DOHH2 (cell line): ENCODE data around the gene GSK3A.
"Not testable (repeated sequence)": the region's sequence is repeated elsewhere in the genome, so short reads cannot be mapped to it uniquely, and the experiment has no call there.

ENCODE experiments used
- H3F3A ChIP-seq: fragments of 200-600 bp; sonication (generic), shearing (Covaris generic); 2 replicates; pipeline ENCODE4 v1.6.0; 2016; ENCODE audit warnings: antibody characterized with exemption, mild to moderate bottlenecking; ENCODE audit not compliant: control insufficient read depth, insufficient read depth
- H3K27ac ChIP-seq: fragments of 200-600 bp; sonication (generic); 2 replicates; pipeline ENCODE4 v1.5.1; 2014; ENCODE audit warnings: low read depth, mild to moderate bottlenecking, low read length, moderate library complexity
- H3K27me3 ChIP-seq: fragments of 200-600 bp; sonication (generic); 2 replicates; pipeline ENCODE4 v1.6.1; 2014; ENCODE audit warnings: mild to moderate bottlenecking, low read length, mixed read lengths; ENCODE audit not compliant: control insufficient read depth
- H3K36me3 ChIP-seq: fragments of 200-600 bp; sonication (generic); 2 replicates; pipeline ENCODE4 v1.6.1; 2014; ENCODE audit warnings: mild to moderate bottlenecking, low read length, moderate library complexity, mixed read lengths; ENCODE audit not compliant: control insufficient read depth
- H3K4me1 ChIP-seq: fragments of 200-600 bp; sonication (generic); 2 replicates; pipeline ENCODE4 v1.6.1; 2014; ENCODE audit warnings: mild to moderate bottlenecking, low read length, mixed read lengths; ENCODE audit not compliant: control insufficient read depth
- H3K4me2 ChIP-seq: fragments of 200-600 bp; sonication (generic); 2 replicates; pipeline ENCODE4 v1.6.0; 2014; ENCODE audit warnings: mild to moderate bottlenecking, low read length, moderate library complexity
- H3K4me3 ChIP-seq: fragments of 200-600 bp; sonication (generic); 2 replicates; pipeline ENCODE4 v1.5.1; 2014; ENCODE audit warnings: mild to moderate bottlenecking, low read length, mixed read lengths
- H3K79me2 ChIP-seq: fragments of 200-600 bp; sonication (generic); 2 replicates; pipeline ENCODE4 v1.6.1; 2014; ENCODE audit warnings: mild to moderate bottlenecking, low read length, mixed read lengths; ENCODE audit not compliant: control insufficient read depth
- H3K9me2 ChIP-seq: fragments of 200-600 bp; sonication (generic); replicated peaks from 2 replicates; pipeline ENCODE4 v1.6.1; 2014; ENCODE audit warnings: mild to moderate bottlenecking, low read length, mixed read lengths; ENCODE audit not compliant: control insufficient read depth
- H3K9me3 ChIP-seq: fragments of 200-600 bp; sonication (generic); 2 replicates; pipeline ENCODE4 v1.6.1; 2014; ENCODE audit warnings: antibody characterized with exemption, low read length, mixed read lengths; ENCODE audit not compliant: control insufficient read depth, insufficient read depth
- H4K20me1 ChIP-seq: fragments of 200-600 bp; sonication (generic); 2 replicates; pipeline ENCODE4 v1.6.0; 2014; ENCODE audit warnings: low read depth, mild to moderate bottlenecking, antibody characterized with exemption, low read length, moderate library complexity; ENCODE audit not compliant: control insufficient read depth, insufficient read depth
- EZH2phosphoT487 ChIP-seq: fragments of 200-600 bp; sonication (generic); IDR thresholded peaks from 2 replicates; pipeline ENCODE4 v1.6.1; 2017; ENCODE audit warnings: borderline replicate concordance, mild to moderate bottlenecking, antibody characterized with exemption, low read length, moderate library complexity, mixed read lengths
- TF ChIP-seq, protein P1 (sequence below): fragments of 200-600 bp; sonication (generic); IDR thresholded peaks from one replicate; pipeline ENCODE4 v1.5.1; 2014; ENCODE audit warnings: antibody characterized with exemption, mild to moderate bottlenecking, low read depth, low read length; ENCODE audit not compliant: poor library complexity, severe bottlenecking

The GSK3A gene

GRCh38 chr19:42268142-42268703, 25.8 kb upstream of the GSK3A start:
- Histone ChIP-seq H3K9me2 (no peaks in the 10 kb centered on the region), H3K36me3 (no peaks in the 10 kb centered on the region; the same call in 1 of the 2 replicates), H3K27ac (peak overlapping the region; percentile 81), H3F3A (peaks cover 3% of the 10 kb centered on the region; the same call in 1 of the 2 replicates), H3K4me3 (peak overlapping the region; percentile 94), H3K27me3 (no peaks in the 10 kb centered on the region), H3K4me2 (peak overlapping the region; percentile 94), H3K4me1 (peaks cover 27% of the 10 kb centered on the region), H3K9me3 (no peaks in the 10 kb centered on the region), H3K79me2 (peaks cover 19% of the 10 kb centered on the region), H4K20me1 (no peaks in the 10 kb centered on the region)
- no peak for TF ChIP-seq EZH2phosphoT487
- TF ChIP-seq, protein P1, sequence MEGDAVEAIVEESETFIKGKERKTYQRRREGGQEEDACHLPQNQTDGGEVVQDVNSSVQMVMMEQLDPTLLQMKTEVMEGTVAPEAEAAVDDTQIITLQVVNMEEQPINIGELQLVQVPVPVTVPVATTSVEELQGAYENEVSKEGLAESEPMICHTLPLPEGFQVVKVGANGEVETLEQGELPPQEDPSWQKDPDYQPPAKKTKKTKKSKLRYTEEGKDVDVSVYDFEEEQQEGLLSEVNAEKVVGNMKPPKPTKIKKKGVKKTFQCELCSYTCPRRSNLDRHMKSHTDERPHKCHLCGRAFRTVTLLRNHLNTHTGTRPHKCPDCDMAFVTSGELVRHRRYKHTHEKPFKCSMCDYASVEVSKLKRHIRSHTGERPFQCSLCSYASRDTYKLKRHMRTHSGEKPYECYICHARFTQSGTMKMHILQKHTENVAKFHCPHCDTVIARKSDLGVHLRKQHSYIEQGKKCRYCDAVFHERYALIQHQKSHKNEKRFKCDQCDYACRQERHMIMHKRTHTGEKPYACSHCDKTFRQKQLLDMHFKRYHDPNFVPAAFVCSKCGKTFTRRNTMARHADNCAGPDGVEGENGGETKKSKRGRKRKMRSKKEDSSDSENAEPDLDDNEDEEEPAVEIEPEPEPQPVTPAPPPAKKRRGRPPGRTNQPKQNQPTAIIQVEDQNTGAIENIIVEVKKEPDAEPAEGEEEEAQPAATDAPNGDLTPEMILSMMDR = no peak

DNA sequence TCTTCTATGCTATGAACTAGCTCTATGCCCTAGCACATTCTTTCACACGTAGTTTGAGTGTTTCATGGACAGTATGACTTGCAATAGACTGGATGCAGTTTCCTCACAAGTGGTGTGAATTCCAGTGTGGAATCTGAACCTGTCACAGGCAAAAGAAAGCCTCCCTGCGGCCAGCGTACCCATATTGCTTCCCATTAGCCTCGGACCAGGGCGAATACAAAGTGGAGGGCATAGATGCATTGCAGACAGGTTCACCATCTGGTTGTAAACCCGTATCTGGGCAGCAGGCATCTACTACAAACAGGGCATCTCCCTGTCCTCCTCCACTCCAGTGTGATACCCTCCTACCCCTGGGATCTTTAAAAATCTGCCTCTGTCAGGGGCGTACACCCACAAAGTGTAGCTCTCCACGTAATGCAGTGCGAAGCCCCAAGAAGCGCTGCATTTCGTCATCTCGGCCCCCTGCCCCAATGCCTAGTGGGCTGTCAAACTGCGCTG, 25.3 kb upstream of the GSK3A start:
- Histone ChIP-seq H3K9me2 (no peaks in the 10 kb centered on the region), H3K9me3 (no peaks in the 10 kb centered on the region), H3K36me3 (no peaks in the 10 kb centered on the region; the same call in 1 of the 2 replicates), H3K4me1 (peaks cover 27% of the 10 kb centered on the region), H3K79me2 (peaks cover 19% of the 10 kb centered on the region), H3K4me3 (peak overlapping the region; percentile 94), H3K4me2 (peak overlapping the region; percentile 94), H3F3A (peaks cover 3% of the 10 kb centered on the region; the same call in 1 of the 2 replicates), H3K27me3 (no peaks in the 10 kb centered on the region), H3K27ac (peak overlapping the region; percentile 81; the same call in 1 of the 2 replicates), H4K20me1 (no peaks in the 10 kb centered on the region)
- TF ChIP-seq, protein P1 = no peak
- no peak for TF ChIP-seq EZH2phosphoT487

GRCh38 chr19:42266928-42267603, 24.7 kb upstream of the GSK3A start:
- H4K20me1 ChIP-seq, H3K36me3 ChIP-seq, H3K9me3 ChIP-seq, H3K9me2 ChIP-seq, H3F3A ChIP-seq, H3K27me3 ChIP-seq, H3K27ac ChIP-seq: not testable (repeated sequence)
- peaks cover 19% of the 10 kb centered on the region for H3K79me2 ChIP-seq
- H3K4me3 ChIP-seq = peak overlapping the region; percentile 94
- H3K4me1 ChIP-seq = peaks cover 27% of the 10 kb centered on the region
- peak overlapping the region; percentile 94 for H3K4me2 ChIP-seq

DNA sequence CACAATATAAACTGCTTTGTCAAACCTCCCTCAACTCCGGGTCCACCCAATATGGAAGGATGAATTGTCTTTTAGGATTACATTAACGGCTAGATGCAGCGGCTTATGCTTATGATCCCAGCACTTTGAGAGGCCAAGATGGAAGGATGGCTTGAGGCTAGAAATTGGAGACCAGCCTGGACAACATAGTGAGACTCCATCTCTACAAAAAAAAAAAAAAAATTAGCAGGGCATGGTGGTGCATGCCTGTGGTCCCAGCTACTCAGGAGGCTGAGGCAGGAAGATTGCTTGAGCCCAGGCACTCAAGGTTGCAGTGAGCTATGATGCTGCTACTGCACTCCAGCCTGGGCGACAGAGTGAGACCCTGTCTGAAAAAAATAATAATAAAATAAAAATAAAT, 23.7 kb upstream of the GSK3A start:
- not testable (repeated sequence) for H3K9me2 ChIP-seq, H3K4me2 ChIP-seq, H3K27me3 ChIP-seq, H4K20me1 ChIP-seq, H3K9me3 ChIP-seq, H3K4me3 ChIP-seq, H3K27ac ChIP-seq, H3F3A ChIP-seq, H3K36me3 ChIP-seq
- Histone ChIP-seq H3K79me2 (peaks cover 16% of the 10 kb centered on the region), H3K4me1 (peaks cover 23% of the 10 kb centered on the region)
